Sciatic nerve (tissue), 2 donors: ENCODE measurements around the gene WDR18. TPM values are rescaled to one million over a fixed set of nuclear protein-coding genes. Genes with fewer than 3 reads are reported as not detected.

Source experiments
- ATAC-seq: fragments of 200-7000 bp; cut with Tn5 transposase; one replicate; pipeline ENCODE4 v1.9.1; 2020; ENCODE audit warnings: mild to moderate bottlenecking, moderate library complexity
- DNase-seq: peaks from one replicate; pipeline ENCODE4 v3.0.0-alpha.2; 2020; ENCODE audit warnings: low spot score
- intact Hi-C: fragments of 100-400 bp; cut with DNase I; formaldehyde crosslinking; loops from one replicate; pipeline ENCODE4 v1.14.2; 2022
- total RNA-seq: library from RNA; stranded (reverse); fragmentation: NEBNext Ultra II Directional; extraction: Animal tissue kit (Norgen Biotek cat#: 25700); gene quantifications from one replicate; pipeline ENCODE4 v1.2.1, GENCODE V29; 2021
- donor health status: DM: no; HTN: no; CAD: no.
- donor health status: DM: no; HTN: no; CAD: no.

WDR18 gene
- total RNA-seq, 1 donor from 2014 or later, result 20.3 TPM

DNA sequence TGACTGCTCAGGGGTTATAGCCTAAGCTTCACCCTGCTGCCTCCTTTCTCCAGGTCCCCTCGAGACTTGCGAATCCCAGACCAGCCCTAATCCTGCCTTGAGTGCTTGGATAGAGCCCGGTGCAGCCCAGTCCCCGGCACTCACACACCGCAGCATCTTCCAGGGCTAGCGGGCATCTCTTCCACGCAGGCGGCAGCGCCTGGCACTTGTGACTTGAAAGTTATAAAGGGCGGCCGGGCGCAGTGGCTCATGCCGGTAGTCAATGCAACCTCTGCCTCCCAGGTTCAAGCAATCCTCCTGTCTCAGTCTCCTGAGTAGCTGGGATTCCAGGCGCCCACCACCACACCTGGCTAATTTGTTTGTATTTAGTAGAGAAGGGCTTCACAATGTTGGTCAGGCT, 1.9 kb downstream of the WDR18 start:
- ATAC-seq (no peak), DNase-seq (no peak)
- intact Hi-C loops, result no loop called here

DNA sequence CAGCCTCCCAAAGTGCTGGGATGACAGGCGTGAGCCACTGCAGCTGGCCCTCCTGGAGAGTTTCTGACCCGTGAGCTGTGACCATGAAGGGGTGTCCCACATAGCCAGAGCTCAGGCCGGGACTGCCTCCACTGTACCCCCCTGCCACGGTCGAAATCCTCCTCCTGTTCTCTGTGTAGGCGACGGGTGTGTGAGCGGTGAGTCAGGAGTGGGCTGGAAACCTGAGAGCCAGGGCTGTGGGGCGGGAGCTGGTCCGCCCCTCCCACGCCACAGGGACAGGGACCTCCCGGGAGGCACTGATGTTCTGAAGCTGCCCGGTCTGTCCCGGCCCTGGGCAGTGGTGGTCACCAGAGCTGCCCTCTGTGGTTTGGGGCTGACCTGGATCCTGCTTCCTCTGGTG, 3.9 kb downstream of the WDR18 start:
- intact Hi-C loops, result no loop called here
- ATAC-seq, result no peak
- DNase-seq, result no peak

DNA sequence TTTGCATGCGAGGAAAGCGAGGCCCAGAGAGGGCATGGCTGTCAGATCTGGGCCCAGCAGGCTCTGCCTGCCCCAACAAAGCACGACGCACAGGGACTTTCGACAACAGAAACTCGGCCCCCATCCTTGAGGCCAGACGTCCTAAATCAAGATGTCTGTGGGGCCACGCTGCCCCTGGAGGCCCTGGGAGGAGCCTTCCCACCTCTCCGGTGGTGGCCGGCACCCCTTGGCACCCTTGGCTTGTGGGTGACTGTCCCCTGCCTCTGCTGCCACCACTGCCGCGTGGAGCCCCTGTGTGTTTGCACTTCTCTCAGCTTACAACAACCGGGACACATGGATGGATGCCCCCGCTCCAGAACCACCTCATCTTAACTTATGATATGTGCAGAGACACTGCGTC, 4.4 kb downstream of the WDR18 start:
- ATAC-seq (no peak), DNase-seq (no peak)
- intact Hi-C loops, result no loop called here

DNA sequence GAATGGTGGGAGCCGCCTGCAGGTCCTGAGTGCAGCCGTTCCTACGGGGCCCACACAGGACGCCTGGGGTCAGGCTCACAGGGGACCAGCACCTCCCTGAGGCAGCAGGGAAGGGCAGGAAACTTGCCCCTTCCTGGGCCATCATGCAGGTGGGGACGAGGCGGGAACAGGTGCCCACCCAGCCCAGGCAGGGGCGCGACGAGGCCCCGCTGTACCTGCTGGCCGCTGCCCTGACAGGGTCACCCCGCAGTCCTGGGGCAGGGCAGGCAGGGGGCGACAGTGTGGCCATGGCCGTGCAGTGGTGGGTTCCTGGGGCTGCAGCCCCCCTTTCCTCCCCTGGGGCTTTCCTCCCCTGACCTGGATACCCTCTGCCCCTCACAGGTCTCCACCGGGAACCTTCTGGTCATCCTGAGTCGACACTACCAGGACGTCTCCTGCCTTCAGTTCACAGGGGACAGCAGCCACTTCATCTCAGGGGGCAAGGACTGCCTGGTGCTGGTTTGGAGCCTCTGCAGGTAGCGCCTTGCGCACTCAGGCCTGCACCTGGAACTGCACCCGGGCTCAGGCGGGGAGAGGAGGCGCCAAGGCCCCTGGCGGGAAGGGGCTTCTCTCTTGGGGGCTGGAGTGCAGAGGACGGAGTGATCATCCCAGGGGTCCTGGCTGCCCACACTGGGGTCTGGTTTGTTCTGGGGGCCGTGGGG, 5.4 kb downstream of the WDR18 start:
- intact Hi-C loops, result no loop called here
- ATAC-seq (no peak), DNase-seq (no peak)

DNA sequence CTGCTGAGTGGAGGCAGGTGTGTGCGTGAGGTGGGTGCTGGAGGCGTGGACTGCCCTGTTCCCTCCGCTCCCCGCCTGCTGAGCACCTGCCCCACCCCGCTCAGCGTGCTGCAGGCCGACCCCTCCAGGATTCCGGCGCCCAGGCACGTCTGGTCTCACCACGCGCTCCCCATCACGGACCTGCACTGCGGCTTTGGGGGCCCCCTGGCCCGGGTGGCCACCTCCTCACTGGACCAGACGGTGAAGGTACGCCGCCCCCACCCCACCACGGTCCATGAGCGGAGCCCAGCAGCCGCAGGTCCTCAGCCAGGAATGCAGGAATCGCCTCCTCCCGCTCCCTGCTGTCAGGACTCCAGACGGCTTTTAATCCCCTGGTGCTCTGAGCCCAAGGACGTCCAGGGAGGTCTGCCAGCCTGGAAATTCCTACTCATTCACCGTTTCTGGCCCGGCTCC, 6.0 kb downstream of the WDR18 start:
- DNase-seq, result no peak
- intact Hi-C loops, result no loop called here

DNA sequence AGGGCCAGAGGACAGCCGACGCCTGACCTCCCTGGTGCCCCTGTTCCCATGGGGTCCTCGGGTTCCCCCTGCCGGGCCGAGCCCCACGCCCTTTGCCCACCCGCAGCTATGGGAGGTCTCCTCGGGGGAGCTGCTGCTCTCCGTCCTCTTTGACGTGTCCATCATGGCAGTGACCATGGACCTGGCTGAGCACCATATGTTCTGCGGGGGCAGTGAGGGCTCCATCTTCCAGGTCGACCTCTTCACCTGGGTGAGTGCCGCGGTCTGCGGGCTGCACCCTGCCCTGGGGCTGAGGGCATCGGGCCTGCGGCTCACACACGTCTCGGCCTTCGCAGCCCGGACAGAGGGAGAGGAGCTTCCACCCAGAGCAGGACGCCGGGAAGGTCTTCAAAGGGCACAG, 6.6 kb downstream of the WDR18 start:
- intact Hi-C loops, result no loop called here
- ATAC-seq, result no peak
- DNase-seq, result no peak

More for the DNA sequence above, 6.0 kb downstream of the WDR18 start:
- ATAC-seq, result no peak

DNA sequence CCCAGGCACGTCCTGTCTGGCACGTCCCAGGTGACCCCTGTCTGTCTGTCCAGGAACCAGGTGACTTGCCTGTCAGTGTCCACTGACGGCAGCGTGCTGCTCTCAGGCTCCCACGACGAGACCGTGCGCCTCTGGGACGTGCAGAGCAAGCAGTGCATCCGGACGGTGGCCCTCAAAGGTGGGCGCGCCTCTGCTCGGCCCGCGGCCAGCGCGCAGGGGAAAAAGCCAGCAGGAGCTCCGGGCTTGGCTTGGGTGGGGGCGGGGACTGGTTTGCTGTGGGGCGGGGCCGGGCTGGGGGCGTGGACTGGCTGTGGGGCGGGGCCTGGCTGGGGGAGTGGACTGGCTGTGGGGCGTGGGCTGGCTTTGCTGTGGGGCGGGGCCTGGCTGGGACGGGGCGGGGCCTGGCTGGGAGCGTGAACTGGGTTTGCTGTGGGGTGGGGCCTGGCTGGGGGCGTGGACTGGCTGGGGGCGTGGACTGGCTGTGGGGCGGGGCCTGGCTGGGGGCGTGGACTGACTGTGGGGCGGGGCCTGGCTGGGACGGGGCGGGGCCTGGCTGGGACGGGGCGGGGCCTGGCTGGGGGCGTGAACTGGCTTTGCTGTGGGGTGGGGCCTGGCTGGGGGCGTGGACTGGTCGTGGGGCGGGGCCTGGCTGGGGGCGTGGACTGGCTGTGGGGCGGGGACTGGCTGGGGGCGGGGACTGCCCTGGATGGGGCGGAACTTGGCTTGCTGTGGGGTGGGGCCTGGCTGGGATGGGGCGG, 7.2 kb downstream of the WDR18 start:
- ATAC-seq, result no peak
- intact Hi-C loops, result no loop called here
- DNase-seq, result no peak

DNA sequence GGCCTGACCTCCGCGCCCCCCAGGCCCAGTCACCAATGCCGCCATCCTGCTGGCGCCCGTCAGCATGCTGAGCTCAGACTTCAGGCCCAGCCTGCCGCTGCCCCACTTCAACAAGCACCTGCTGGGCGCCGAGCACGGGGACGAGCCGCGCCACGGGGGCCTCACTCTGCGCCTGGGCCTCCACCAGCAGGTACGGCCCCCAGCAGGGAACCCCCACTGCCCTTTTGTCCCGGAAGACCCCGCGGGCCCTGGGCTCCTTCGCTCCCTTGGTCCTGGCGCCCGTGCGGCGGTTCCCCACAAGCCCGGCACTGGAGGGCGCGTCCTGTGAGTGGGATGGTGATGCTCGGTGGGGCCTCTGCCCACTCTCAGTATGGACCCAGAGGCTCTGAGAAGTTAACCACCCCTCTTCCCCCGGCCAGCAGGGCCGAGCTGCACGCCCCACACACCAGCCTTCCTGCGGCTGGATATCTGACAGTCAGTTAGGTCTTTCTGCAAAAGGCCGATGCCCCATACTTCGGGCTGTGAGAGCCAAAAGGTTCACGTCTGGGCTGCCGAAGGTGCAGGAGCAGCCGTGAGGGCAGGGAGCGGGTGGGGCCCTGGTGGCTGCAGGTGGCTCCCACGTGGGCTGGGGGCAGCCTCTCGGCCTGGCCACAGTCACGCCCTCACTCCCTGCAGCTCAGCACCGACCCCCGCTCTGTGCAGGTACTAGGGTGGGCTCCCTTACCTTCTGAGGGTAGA, 8.0 kb downstream of the WDR18 start:
- ATAC-seq (no peak), DNase-seq (no peak)
- intact Hi-C loops, result no loop called here

DNA sequence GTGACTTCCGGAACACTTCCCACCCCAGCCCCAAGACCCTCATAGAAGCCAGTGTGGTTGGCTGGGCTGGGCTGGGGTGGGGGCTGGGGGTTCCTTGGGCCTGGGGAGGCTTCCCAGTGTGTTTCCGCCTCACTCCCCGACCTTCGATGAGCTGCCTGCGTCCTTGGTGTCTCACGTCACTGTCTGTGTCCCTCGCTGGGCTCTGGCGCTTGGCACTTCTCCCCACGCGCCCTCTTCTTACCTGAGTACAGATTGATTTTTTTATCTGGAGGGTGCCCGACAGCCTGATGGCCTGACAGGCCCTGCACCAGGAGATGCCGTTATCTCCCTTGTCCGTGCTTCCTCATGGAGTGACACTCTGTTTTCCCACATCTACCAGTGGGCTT, 8.5 kb downstream of the WDR18 start:
- DNase-seq (no peak), ATAC-seq (no peak)
- intact Hi-C loops, result no loop called here

DNA sequence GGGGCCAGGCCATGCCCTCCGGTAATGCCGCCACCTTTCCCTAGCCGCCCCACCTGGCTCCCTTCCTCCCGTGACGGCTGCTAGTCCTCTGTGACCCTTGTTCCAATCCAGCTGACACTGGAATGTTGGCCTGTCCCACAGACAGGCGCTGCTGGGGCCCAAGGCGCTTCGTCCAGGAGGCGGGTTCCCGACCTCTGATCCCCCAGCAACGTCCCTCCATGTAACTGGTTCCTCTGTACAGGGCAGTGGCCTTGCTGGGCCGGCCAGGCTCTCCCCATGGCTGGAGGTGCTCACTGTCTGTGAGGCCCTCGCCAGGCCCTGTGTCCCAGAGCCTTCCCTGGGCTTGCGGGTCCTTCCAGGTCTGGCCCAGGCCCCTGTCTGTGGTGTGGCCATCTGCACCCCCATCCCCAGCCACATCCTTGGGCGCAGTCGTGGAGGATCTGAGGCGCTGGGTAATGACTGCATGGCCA, 9.3 kb downstream of the WDR18 start:
- intact Hi-C loops, result no loop called here
- ATAC-seq (no peak), DNase-seq (no peak)

DNA sequence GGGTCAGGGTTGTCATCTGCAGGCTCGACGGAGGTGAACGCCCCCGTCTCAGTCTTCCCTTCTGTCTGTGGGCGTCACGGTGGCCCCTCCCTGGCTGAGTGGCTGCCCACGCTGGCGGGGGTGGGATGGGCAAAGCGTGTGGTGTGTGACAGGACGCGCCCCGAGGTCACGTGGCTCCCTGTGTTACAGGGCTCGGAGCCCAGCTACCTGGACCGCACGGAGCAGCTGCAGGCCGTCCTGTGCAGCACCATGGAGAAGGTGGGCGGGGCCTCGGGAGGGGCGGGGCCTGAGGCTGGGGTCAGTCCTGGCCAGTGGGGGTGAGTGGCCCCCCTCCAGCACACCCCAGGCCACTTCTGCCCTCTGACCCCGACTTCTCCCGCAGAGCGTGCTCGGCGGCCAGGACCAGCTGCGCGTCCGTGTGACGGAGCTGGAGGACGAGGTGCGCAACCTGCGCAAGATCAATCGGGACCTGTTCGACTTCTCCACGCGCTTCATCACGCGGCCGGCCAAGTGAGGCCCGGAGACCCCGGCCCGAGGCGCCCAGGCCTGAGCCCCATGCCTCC, 9.8 kb downstream of the WDR18 start:
- intact Hi-C loops, result no loop called here
- no peak for DNase-seq
- no peak for ATAC-seq

DNA sequence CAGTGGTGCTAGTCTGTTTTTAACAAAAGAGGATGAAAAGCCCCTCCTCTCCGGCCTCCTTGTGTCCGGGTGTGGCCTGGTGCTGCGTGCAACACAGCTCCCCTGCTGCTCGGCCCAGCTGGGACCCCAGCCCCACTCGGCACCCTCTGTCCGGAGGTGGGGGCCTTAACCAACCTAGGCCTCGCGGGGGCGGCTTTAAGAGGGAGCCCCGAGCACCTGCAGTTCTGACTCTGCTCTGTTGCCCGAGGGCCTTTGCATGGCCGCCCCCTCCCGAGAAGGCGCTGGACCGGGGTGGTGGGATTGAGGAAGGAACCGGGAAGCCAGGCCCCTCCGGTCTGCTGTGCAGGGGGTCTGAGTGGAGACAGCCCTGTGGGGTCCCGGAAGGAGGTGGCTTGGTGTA, 10.4 kb downstream of the WDR18 start:
- intact Hi-C loops, result no loop called here
- ATAC-seq (no peak), DNase-seq (no peak)

DNA sequence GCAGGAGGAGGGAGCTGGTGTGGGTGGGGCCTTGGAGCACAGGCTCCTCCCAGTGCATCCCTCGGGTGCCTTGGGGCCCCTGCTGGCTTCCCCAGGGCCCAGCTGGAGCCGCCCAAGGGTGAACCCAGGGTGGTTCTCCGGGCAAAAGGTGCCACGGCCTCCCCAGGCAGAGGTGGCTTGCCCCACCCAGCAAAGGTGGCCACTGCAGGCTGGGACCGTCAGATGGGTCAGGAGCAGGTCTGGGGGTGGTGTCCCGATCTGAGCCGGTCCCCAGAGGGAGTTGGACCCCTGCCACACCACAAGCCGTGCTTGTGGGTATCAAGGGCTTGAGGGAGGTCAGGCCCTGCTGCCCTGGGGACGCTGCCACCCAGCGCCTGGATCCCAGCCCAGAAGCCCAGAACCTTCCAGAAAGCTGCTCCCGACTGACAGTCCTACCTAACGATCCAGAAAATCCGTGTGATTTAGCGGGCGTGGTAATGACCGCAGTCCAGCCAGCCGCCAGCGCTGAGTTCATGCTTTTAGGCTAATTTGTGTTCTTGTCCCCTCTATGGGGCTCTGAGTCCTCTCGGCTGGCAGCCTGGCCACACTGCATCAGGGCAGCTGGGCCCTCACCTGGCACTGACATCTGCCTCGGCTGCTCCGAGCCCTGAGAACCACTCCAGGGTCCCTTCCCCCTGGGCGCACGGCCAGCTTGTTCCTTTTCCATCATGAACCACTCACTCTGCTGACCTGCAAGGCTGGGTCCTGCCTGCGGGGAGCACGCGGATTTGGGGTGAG, 11.1 kb downstream of the WDR18 start:
- intact Hi-C loops, result loop anchor here (5.0 kb wide), 1 partner anchor 1757 kb away; no protein-coding TSS in a partner anchor
- ATAC-seq, result no peak
- DNase-seq, result no peak

DNA sequence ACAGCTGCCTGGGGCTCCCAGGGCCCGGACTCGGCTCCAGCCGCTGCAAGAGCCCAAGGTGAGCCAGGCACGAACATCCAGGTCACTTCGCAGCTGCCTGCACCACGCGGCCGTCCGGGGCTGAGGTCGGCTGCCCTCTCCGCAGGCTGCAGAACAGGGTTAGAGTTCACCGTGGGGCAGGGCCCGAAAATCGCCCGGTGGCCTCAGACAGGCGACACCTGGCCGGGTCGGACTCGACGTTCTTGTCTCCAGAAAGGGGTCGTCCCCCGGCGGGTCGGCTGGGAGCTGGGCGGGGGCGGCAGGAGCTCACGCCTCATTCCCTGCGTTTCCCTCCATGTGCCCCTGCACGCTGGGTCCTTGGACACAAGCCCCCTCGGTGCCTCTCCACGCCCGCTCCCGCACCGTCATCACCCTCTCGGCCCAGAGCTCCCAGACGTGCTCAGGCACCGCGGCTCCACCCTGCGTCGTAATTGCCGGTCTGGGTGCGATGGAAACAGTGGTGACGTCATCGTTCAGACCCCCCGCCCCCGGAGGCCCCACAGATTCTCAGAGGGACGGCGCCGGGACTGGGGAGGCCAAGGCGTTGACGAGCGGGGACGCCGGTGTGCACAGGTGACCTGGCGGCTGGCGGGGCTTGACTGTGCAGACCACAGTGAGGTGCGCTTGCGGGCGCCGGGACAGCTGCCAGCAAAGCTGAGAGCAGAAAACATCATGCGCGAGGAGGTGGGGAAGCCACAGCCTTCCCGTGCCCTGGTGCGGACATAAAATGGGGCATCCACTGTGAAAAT, 12.1 kb downstream of the WDR18 start:
- ATAC-seq (peak; percentile 8), DNase-seq (no peak)
- intact Hi-C loops, result loop anchor here (5.0 kb wide), 1 partner anchor 1756 kb away; no protein-coding TSS in a partner anchor

DNA sequence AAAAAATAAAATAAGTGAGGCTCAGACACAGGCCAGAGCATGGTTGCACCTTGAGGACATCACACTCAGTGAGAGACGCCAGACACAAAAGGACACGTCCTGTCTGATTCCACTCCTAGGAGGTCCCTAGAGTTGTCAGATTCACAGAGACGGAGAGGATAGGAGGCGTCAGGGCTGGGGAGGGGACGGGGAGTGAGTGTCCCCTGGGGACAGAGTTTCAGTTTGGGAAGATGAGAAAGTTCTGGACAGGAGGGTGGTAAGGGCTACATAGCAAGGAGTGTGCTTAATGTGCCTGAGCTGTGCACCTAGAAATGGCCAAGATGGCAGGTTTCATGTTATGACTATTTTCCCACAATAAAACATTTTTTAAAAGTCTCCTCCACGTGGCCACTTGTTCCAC, 13.9 kb downstream of the WDR18 start:
- intact Hi-C loops, result loop anchor here (5.0 kb wide), 1 partner anchor 1754 kb away; no protein-coding TSS in a partner anchor
- DNase-seq (no peak), ATAC-seq (no peak)

DNA sequence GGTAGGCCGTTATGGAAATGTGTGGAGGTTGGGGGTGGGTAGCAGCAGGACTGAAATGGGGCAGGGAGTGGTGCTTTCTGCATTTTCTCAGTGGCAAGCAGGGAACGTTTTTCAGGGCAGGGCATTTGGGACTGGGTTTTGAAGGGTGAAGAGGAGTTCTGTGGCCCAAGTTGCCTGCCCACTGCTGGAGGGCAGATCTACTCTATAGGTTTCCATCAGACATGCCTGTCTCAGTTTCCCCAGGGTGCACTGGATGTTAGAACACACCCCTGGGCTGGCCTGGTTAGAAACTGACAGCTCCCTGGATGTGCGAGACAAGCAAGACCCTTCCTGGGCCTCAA, 15.2 kb downstream of the WDR18 start:
- intact Hi-C loops, result loop anchor here (5.0 kb wide), 1 partner anchor 1753 kb away; no protein-coding TSS in a partner anchor
- no peak for ATAC-seq

DNA sequence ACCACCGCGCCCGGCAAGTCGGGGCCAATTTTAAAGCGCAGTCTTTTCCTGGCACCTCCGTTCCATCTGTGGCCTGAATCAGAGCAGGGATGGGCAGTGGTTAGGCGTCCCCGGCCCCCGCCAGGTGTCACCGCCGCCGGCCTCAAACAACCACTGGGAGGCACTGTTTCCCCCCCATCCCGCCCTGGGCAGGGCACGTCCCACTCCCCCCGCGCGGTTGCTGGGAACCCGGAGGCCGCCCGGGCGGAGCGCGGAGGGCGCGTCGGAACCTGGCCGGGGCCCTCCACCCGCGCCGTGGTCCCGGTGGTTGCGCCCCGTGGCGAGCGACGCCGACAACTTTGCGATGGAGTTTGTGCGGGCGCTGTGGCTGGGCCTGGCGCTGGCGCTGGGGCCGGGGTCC, 15.9 kb downstream of the WDR18 start, which contains the start of gene GRIN3B:
Gene GRIN3B, plus strand, starts transcription at position 325 of the 400 bp plus-strand sequence. Its CDS starts 19 bp downstream, at position 344.
- ATAC-seq (no peak), DNase-seq (no peak)
- intact Hi-C loops, result loop anchor here (1.0 kb wide), 1 partner anchor 221 kb away; no protein-coding TSS in a partner anchor

More for the DNA sequence above, 15.2 kb downstream of the WDR18 start:
- DNase-seq, result no peak
